ENCODE results near the gene FBN2. TPM values are rescaled to one million over a fixed set of nuclear protein-coding genes. Genes with fewer than 3 reads are reported as not detected.

FBN2 gene
- total RNA-seq, 1 experiment from 2014 or later = 193 TPM

GRCh38 chr5:128397876-128398275 lies 140.2 kb downstream of the FBN2 start:
- TF ChIP-seq CTCF (IDR thresholded peaks at IDR 0.05; ENCODE audit: unreplicated experiment) = no peak
- intact Hi-C loops (cut with micrococcal nuclease) = no loop called here
- DNase-seq (ENCODE audit: unreplicated experiment) = no peak
- Mint-ChIP-seq H3K9me3 (ENCODE audit: unreplicated experiment) (peaks cover 22% of the 10 kb centered on the region), H3K4me3 (ENCODE audit: unreplicated experiment) (no peak overlapping the region), H3K27me3 (ENCODE audit: insufficient read depth, unreplicated experiment) (no peaks in the 10 kb centered on the region), H3K27ac (ENCODE audit: low read depth, unreplicated experiment) (no peak overlapping the region), H3K36me3 (ENCODE audit: insufficient read depth, unreplicated experiment) (peaks cover 14% of the 10 kb centered on the region), H3K4me1 (ENCODE audit: insufficient read depth, unreplicated experiment) (no peaks in the 10 kb centered on the region)
- POLR2A ChIA-PET = no interaction called here
- CTCF ChIA-PET = interaction anchor here (0.7 kb wide), 1 partner anchor 172 kb away, joined by 3 read pairs; no protein-coding TSS in a partner anchor
- no TSS peak for BruUV-seq (replicated peaks)

- TF ChIP-seq CTCF (IDR thresholded peaks at IDR 0.05; ENCODE audit: unreplicated experiment) = no peak
- Mint-ChIP-seq H3K4me3 (ENCODE audit: unreplicated experiment) (no peak overlapping the region), H3K4me1 (ENCODE audit: insufficient read depth, unreplicated experiment) (no peaks in the 10 kb centered on the region), H3K9me3 (ENCODE audit: unreplicated experiment) (peaks cover 14% of the 10 kb centered on the region), H3K27me3 (ENCODE audit: insufficient read depth, unreplicated experiment) (no peaks in the 10 kb centered on the region), H3K36me3 (ENCODE audit: insufficient read depth, unreplicated experiment) (peaks cover 21% of the 10 kb centered on the region), H3K27ac (ENCODE audit: low read depth, unreplicated experiment) (no peak overlapping the region)
- ChIA-PET POLR2A (no interaction called here), CTCF (interaction anchor here (0.6 kb wide), 1 partner anchor 519 kb away, joined by 3 read pairs; no protein-coding TSS in a partner anchor)
- DNase-seq (ENCODE audit: unreplicated experiment) = no peak
- intact Hi-C loops (cut with micrococcal nuclease) = no loop called here
- no TSS peak for BruUV-seq (replicated peaks)
Measured at GRCh38 chr5:128395073-128395472, 143.0 kb downstream of the FBN2 start.

- no peaks in the 10 kb centered on the region for H3K27me3 Mint-ChIP-seq (ENCODE audit: insufficient read depth, unreplicated experiment)
- POLR2A ChIA-PET = interaction anchor here (0.8 to 1.8 kb wide), 2 partner anchors 10 kb away, joined by 3 read pairs; no protein-coding TSS in a partner anchor
- peaks cover 11% of the 10 kb centered on the region for H3K4me1 Mint-ChIP-seq (ENCODE audit: insufficient read depth, unreplicated experiment)
- TF ChIP-seq CTCF (IDR thresholded peaks at IDR 0.05; ENCODE audit: unreplicated experiment) = no peak
- peaks cover 13% of the 10 kb centered on the region for H3K9me3 Mint-ChIP-seq (ENCODE audit: unreplicated experiment)
- intact Hi-C loops (cut with micrococcal nuclease) = no loop called here
- peak; percentile 16 for DNase-seq (ENCODE audit: unreplicated experiment)
- no peak overlapping the region for H3K27ac Mint-ChIP-seq (ENCODE audit: low read depth, unreplicated experiment)
- BruUV-seq (replicated peaks) = no TSS peak
- no peak overlapping the region for H3K4me3 Mint-ChIP-seq (ENCODE audit: unreplicated experiment)
- no peaks in the 10 kb centered on the region for H3K36me3 Mint-ChIP-seq (ENCODE audit: insufficient read depth, unreplicated experiment)
- CTCF ChIA-PET = interaction anchor here (1.4 kb wide), 1 partner anchor 22 kb away, joined by 6 read pairs; no protein-coding TSS in a partner anchor
Measured at GRCh38 chr5:128384068-128384467, 154.0 kb downstream of the FBN2 start.

GRCh38 chr5:128380337-128380736 lies 157.7 kb downstream of the FBN2 start:
- no peaks in the 10 kb centered on the region for H3K27me3 Mint-ChIP-seq (ENCODE audit: insufficient read depth, unreplicated experiment)
- intact Hi-C loops (cut with micrococcal nuclease) = no loop called here
- peaks cover 32% of the 10 kb centered on the region for H3K36me3 Mint-ChIP-seq (ENCODE audit: insufficient read depth, unreplicated experiment)
- H3K4me1 Mint-ChIP-seq (ENCODE audit: insufficient read depth, unreplicated experiment) = peaks cover 18% of the 10 kb centered on the region
- H3K9me3 Mint-ChIP-seq (ENCODE audit: unreplicated experiment) = no peaks in the 10 kb centered on the region
- DNase-seq (ENCODE audit: unreplicated experiment) = no peak
- ChIA-PET CTCF (interaction anchor here (0.6 kb wide), 1 partner anchor 842 kb away, joined by 3 read pairs; no protein-coding TSS in a partner anchor), POLR2A (no interaction called here)
- no peak for TF ChIP-seq CTCF (IDR thresholded peaks at IDR 0.05; ENCODE audit: unreplicated experiment)
- no TSS peak for BruUV-seq (replicated peaks)
- H3K4me3 Mint-ChIP-seq (ENCODE audit: unreplicated experiment) = no peak overlapping the region
- H3K27ac Mint-ChIP-seq (ENCODE audit: low read depth, unreplicated experiment) = no peak overlapping the region
